Measurements from ENCODE around the gene AP2A2.

The AP2A2 gene

GRCh38 chr11:1026641-1027482 lies 101.2 kb downstream of the AP2A2 start:
- no peaks in the 10 kb centered on the region for H3K4me1 ChIP-seq

GRCh38 chr11:1027483-1028290 lies 102.0 kb downstream of the AP2A2 start:
- no peak for TF ChIP-seq Cebpa-rat (IDR thresholded peaks at IDR 0.05)
- no peaks in the 10 kb centered on the region for H3K27me3 ChIP-seq
- H3K36me3 ChIP-seq: peaks cover 33% of the 10 kb centered on the region; the same call in 1 of the 2 replicates

More at GRCh38 chr11:1026641-1027482, 101.2 kb downstream of the AP2A2 start:
- Histone ChIP-seq H3K9ac (no peak overlapping the region), H4K20me1 (peaks cover 40% of the 10 kb centered on the region), H3K27me3 (no peaks in the 10 kb centered on the region), H3K4me2 (no peak overlapping the region), H3K9me3 (no peaks in the 10 kb centered on the region), H3K36me3 (peaks cover 33% of the 10 kb centered on the region; the same call in 1 of the 2 replicates), H3K4me3 (no peak overlapping the region), H3K27ac (no peak overlapping the region)
- TF ChIP-seq Cebpa-rat (IDR thresholded peaks at IDR 0.05): no peak

GRCh38 chr11:1028291-1028540 lies 102.5 kb downstream of the AP2A2 start:
- Histone ChIP-seq H3K9me3 (no peaks in the 10 kb centered on the region), H3K9ac (no peak overlapping the region), H3K4me1 (no peaks in the 10 kb centered on the region), H3K27me3 (no peaks in the 10 kb centered on the region), H3K4me3 (no peak overlapping the region), H3K36me3 (peaks cover 32% of the 10 kb centered on the region; the same call in 1 of the 2 replicates), H3K4me2 (no peak overlapping the region), H4K20me1 (peaks cover 38% of the 10 kb centered on the region), H3K27ac (no peak overlapping the region)
- no peak for TF ChIP-seq Cebpa-rat (IDR thresholded peaks at IDR 0.05)

More at GRCh38 chr11:1027483-1028290, 102.0 kb downstream of the AP2A2 start:
- Histone ChIP-seq H4K20me1 (peaks cover 40% of the 10 kb centered on the region), H3K9me3 (no peaks in the 10 kb centered on the region), H3K4me3 (no peak overlapping the region), H3K4me2 (no peak overlapping the region), H3K27ac (no peak overlapping the region), H3K4me1 (no peaks in the 10 kb centered on the region), H3K9ac (no peak overlapping the region)

- H3K4me1 ChIP-seq: no peaks in the 10 kb centered on the region
- H4K20me1 ChIP-seq: peaks cover 34% of the 10 kb centered on the region
- H3K27ac ChIP-seq: no peak overlapping the region
- no peak overlapping the region for H3K4me2 ChIP-seq
- no peaks in the 10 kb centered on the region for H3K27me3 ChIP-seq
- no peaks in the 10 kb centered on the region for H3K9me3 ChIP-seq
- no peak for TF ChIP-seq Cebpa-rat (IDR thresholded peaks at IDR 0.05)
- no peak overlapping the region for H3K9ac ChIP-seq
- H3K36me3 ChIP-seq: peaks cover 28% of the 10 kb centered on the region; the same call in 1 of the 2 replicates
- H3K4me3 ChIP-seq: no peak overlapping the region
Observed at GRCh38 chr11:1028616-1029015, 102.9 kb downstream of the AP2A2 start.

GRCh38 chr11:1029051-1029450 lies 103.4 kb downstream of the AP2A2 start:
- H3K9ac ChIP-seq: no peak overlapping the region
- no peak overlapping the region for H3K27ac ChIP-seq
- H3K4me1 ChIP-seq: 0 out of 2 replicates have a peak, but pooled peaks cover 2% of the 10 kb centered on the region
- no peak overlapping the region for H3K4me3 ChIP-seq
- H3K27me3 ChIP-seq: no peaks in the 10 kb centered on the region
- H3K9me3 ChIP-seq: no peaks in the 10 kb centered on the region
- peaks cover 29% of the 10 kb centered on the region for H4K20me1 ChIP-seq
- peaks cover 24% of the 10 kb centered on the region; the same call in 1 of the 2 replicates for H3K36me3 ChIP-seq
- no peak for TF ChIP-seq Cebpa-rat (IDR thresholded peaks at IDR 0.05)
- no peak overlapping the region for H3K4me2 ChIP-seq

- Histone ChIP-seq H3K9me3 (no peaks in the 10 kb centered on the region), H3K27ac (no peak overlapping the region), H3K4me2 (no peak overlapping the region), H3K4me1 (0 out of 2 replicates have a peak, but pooled peaks cover 7% of the 10 kb centered on the region), H3K36me3 (peaks cover 20% of the 10 kb centered on the region; the same call in 1 of the 2 replicates), H3K4me3 (no peak overlapping the region), H4K20me1 (peaks cover 26% of the 10 kb centered on the region), H3K9ac (no peak overlapping the region), H3K27me3 (no peaks in the 10 kb centered on the region)
- TF ChIP-seq Cebpa-rat (IDR thresholded peaks at IDR 0.05): no peak
Observed at GRCh38 chr11:1029654-1030053, 104.0 kb downstream of the AP2A2 start.

- no peak for TF ChIP-seq Cebpa-rat (IDR thresholded peaks at IDR 0.05)
- Histone ChIP-seq H3K4me1 (0 out of 2 replicates have a peak, but pooled peaks cover 7% of the 10 kb centered on the region), H3K9me3 (no peaks in the 10 kb centered on the region), H3K27me3 (no peaks in the 10 kb centered on the region), H3K36me3 (peaks cover 16% of the 10 kb centered on the region; the same call in 1 of the 2 replicates), H3K9ac (no peak overlapping the region), H3K4me2 (no peak overlapping the region), H3K27ac (no peak overlapping the region), H3K4me3 (no peak overlapping the region), H4K20me1 (peaks cover 23% of the 10 kb centered on the region)
Observed at GRCh38 chr11:1030086-1030485, 104.4 kb downstream of the AP2A2 start.

- Histone ChIP-seq H3K9ac (no peak overlapping the region), H3K9me3 (no peaks in the 10 kb centered on the region), H3K4me1 (0 out of 2 replicates have a peak, but pooled peaks cover 7% of the 10 kb centered on the region), H3K27me3 (no peaks in the 10 kb centered on the region), H3K4me2 (no peak overlapping the region), H3K36me3 (peaks cover 11% of the 10 kb centered on the region; the same call in 1 of the 2 replicates), H3K4me3 (no peak overlapping the region), H3K27ac (no peak overlapping the region), H4K20me1 (peaks cover 18% of the 10 kb centered on the region)
- TF ChIP-seq Cebpa-rat (IDR thresholded peaks at IDR 0.05): no peak
Observed at GRCh38 chr11:1030556-1030955, 104.9 kb downstream of the AP2A2 start.

- H3K4me1 ChIP-seq: 0 out of 2 replicates have a peak, but pooled peaks cover 7% of the 10 kb centered on the region
- no peak overlapping the region for H3K27ac ChIP-seq
- H4K20me1 ChIP-seq: peaks cover 11% of the 10 kb centered on the region
- no peak for TF ChIP-seq Cebpa-rat (IDR thresholded peaks at IDR 0.05)
- no peaks in the 10 kb centered on the region for H3K27me3 ChIP-seq
- H3K4me3 ChIP-seq: no peak overlapping the region
- no peak overlapping the region for H3K4me2 ChIP-seq
- no peaks in the 10 kb centered on the region for H3K9me3 ChIP-seq
- H3K9ac ChIP-seq: no peak overlapping the region
- peaks cover 4% of the 10 kb centered on the region; the same call in 1 of the 2 replicates for H3K36me3 ChIP-seq
Observed at GRCh38 chr11:1031121-1031899, 105.6 kb downstream of the AP2A2 start.
